Neural progenitor cell (in vitro differentiated cells): ENCODE measurements around the gene PIP5K1B. TPM values are rescaled to one million over a fixed set of nuclear protein-coding genes. Genes with fewer than 3 reads are reported as not detected.

Experiments used
- DNase-seq: peaks from one replicate; pipeline ENCODE4 v3.0.0-alpha.2; 2016; ENCODE audit warnings: low spot score
- H2AFZ ChIP-seq: fragments of 200-600 bp; sonication (generic); replicated peaks from 2 replicates; pipeline ENCODE4 v1.6.1; 2016; ENCODE audit warnings: antibody characterized with exemption
- H3F3A ChIP-seq: fragments of 200-600 bp; sonication (generic); 2 replicates; pipeline ENCODE4 v1.6.1; 2016; ENCODE audit warnings: antibody characterized with exemption, low read depth
- H3K27ac ChIP-seq: fragments of 200-600 bp; sonication (generic); 2 replicates; pipeline ENCODE4 v1.5.1; 2016; ENCODE audit warnings: mild to moderate bottlenecking
- H3K27me3 ChIP-seq: fragments of 200-600 bp; sonication (generic); 2 replicates; pipeline ENCODE4 v1.6.1; 2016; ENCODE audit warnings: mild to moderate bottlenecking, moderate library complexity
- H3K36me3 ChIP-seq: fragments of 200-600 bp; sonication (generic); 2 replicates; pipeline ENCODE4 v1.5.1; 2016
- H3K4me1 ChIP-seq: fragments of 200-600 bp; sonication (generic); 2 replicates; pipeline ENCODE4 v1.6.1; 2016; ENCODE audit warnings: mixed run types
- H3K4me2 ChIP-seq: fragments of 200-600 bp; sonication (generic); 2 replicates; pipeline ENCODE4 v1.6.1; 2016
- H3K4me3 ChIP-seq: fragments of 200-600 bp; sonication (generic); 2 replicates; pipeline ENCODE4 v1.5.1; 2016
- H3K79me2 ChIP-seq: fragments of 200-600 bp; sonication (generic); 2 replicates; pipeline ENCODE4 v1.6.1; 2016; ENCODE audit warnings: low read depth
- H3K9ac ChIP-seq: fragments of 200-600 bp; sonication (generic); 2 replicates; pipeline ENCODE4 v1.6.1; 2016
- H3K9me3 ChIP-seq: fragments of 200-600 bp; sonication (generic); 2 replicates; pipeline ENCODE4 v1.5.1; 2016; ENCODE audit warnings: low read depth
- H4K20me1 ChIP-seq: fragments of 200-600 bp; sonication (generic); 2 replicates; pipeline ENCODE4 v1.6.1; 2016; ENCODE audit warnings: low read depth
- H3K27ac Mint-ChIP-seq: 3 replicates; pipeline ENCODE4 v1.8.0; 2021; ENCODE audit warnings: mixed read lengths
- H3K27me3 Mint-ChIP-seq: 2 replicates; pipeline ENCODE4 v1.8.0; 2022; ENCODE audit warnings: low read depth, mild to moderate bottlenecking, inconsistent platforms, moderate library complexity, mixed read lengths; ENCODE audit not compliant: insufficient read depth
- H3K36me3 Mint-ChIP-seq: 3 replicates; pipeline ENCODE4 v1.8.0; 2021; ENCODE audit warnings: mixed read lengths
- H3K4me1 Mint-ChIP-seq: 3 replicates; pipeline ENCODE4 v1.8.0; 2021; ENCODE audit warnings: mixed read lengths
- H3K4me3 Mint-ChIP-seq: 3 replicates; pipeline ENCODE4 v1.8.0; 2021; ENCODE audit warnings: mild to moderate bottlenecking, moderate library complexity, mixed read lengths
- H3K9me3 Mint-ChIP-seq: 3 replicates; pipeline ENCODE4 v1.8.0; 2020; ENCODE audit warnings: mixed read lengths
- CTCF ChIP-seq: fragments of 200-600 bp; sonication (generic); IDR thresholded peaks from 2 replicates; pipeline ENCODE4 v1.5.1; 2017; ENCODE audit warnings: antibody characterized with exemption, mild to moderate bottlenecking
- EZH2 ChIP-seq: fragments of 200-600 bp; sonication (generic); IDR thresholded peaks from 2 replicates; pipeline ENCODE4 v1.6.1; 2017; ENCODE audit warnings: antibody characterized with exemption, mild to moderate bottlenecking, moderate library complexity
- EZH2phosphoT487 ChIP-seq: fragments of 200-600 bp; sonication (generic); IDR thresholded peaks from 2 replicates; pipeline ENCODE4 v1.6.1; 2017; ENCODE audit warnings: antibody characterized with exemption
- total RNA-seq: library from RNA; depleted of rRNA; stranded (reverse); fragments of >200 nt; gene quantifications from 2 replicates; pipeline ENCODE4 v1.2.3, GENCODE V29; 2015; ENCODE audit warnings: low replicate concordance

PIP5K1B gene
- 1.3 and 3.2 TPM in 2 replicates for total RNA-seq

- Histone ChIP-seq H3K36me3 (no peaks in the 10 kb centered on the region), H3K27me3 (peaks cover 86% of the 10 kb centered on the region), H3K4me2 (peak within 1 kb of the TSS; percentile 99), H4K20me1 (peaks cover 8% of the 10 kb centered on the region), H3K79me2 (no peaks in the 10 kb centered on the region), H3F3A (peaks cover 23% of the 10 kb centered on the region), H3K4me3 (peak within 1 kb of the TSS; percentile 87), H3K9ac (no peak within 1 kb of the TSS), H3K9me3 (no peaks in the 10 kb centered on the region), H3K4me1 (peaks cover 26% of the 10 kb centered on the region), H3K27ac (no peak within 1 kb of the TSS), H2AFZ (peak within 1 kb of the TSS; percentile 97)
- DNase-seq: peak; percentile 90
- Mint-ChIP-seq H3K9me3 (no peaks in the 10 kb centered on the region), H3K36me3 (peaks cover 3% of the 10 kb centered on the region), H3K27ac (peak within 1 kb of the TSS; percentile 97), H3K4me3 (peak within 1 kb of the TSS; percentile 97), H3K27me3 (peaks cover 4% of the 10 kb centered on the region), H3K4me1 (peaks cover 43% of the 10 kb centered on the region)
- no peak for TF ChIP-seq EZH2
- peak; percentile 48 for TF ChIP-seq EZH2phosphoT487
- no peak for TF ChIP-seq CTCF
Measured at GRCh38 chr9:68704814-68705530, at the start of gene PIP5K1B. Gene PIP5K1B (plus strand): TSS chr9:68705240. CDS start chr9:68822615, 117,375 bp downstream.

- Histone ChIP-seq H4K20me1 (no peaks in the 10 kb centered on the region), H3F3A (peaks cover 3% of the 10 kb centered on the region), H3K4me3 (no peak overlapping the region), H3K4me2 (no peak overlapping the region), H3K27me3 (no peaks in the 10 kb centered on the region), H3K36me3 (no peaks in the 10 kb centered on the region), H3K9me3 (no peaks in the 10 kb centered on the region), H3K27ac (no peak overlapping the region), H3K4me1 (peaks cover 14% of the 10 kb centered on the region), H3K9ac (no peak overlapping the region), H2AFZ (no peak overlapping the region), H3K79me2 (no peaks in the 10 kb centered on the region)
- TF ChIP-seq EZH2phosphoT487 (no peak), EZH2 (no peak), CTCF (no peak)
- peaks cover 7% of the 10 kb centered on the region for H3K36me3 Mint-ChIP-seq
- H3K27me3 Mint-ChIP-seq: no peaks in the 10 kb centered on the region
- no peak overlapping the region for H3K4me3 Mint-ChIP-seq
- peaks cover 18% of the 10 kb centered on the region for H3K9me3 Mint-ChIP-seq
- H3K27ac Mint-ChIP-seq: no peak overlapping the region
- no peak for DNase-seq
- H3K4me1 Mint-ChIP-seq: peaks cover 33% of the 10 kb centered on the region
Measured at GRCh38 chr9:68664036-68664435, 41.0 kb upstream of the PIP5K1B start.

GRCh38 chr9:68668127-68668526, 36.9 kb upstream of the PIP5K1B start:
- H3K27ac Mint-ChIP-seq: peak overlapping the region; percentile 83
- H3F3A ChIP-seq: peaks cover 10% of the 10 kb centered on the region
- no peaks in the 10 kb centered on the region for H4K20me1 ChIP-seq
- H3K27ac ChIP-seq: no peak overlapping the region
- H3K4me2 ChIP-seq: peak overlapping the region; percentile 41
- H3K4me1 ChIP-seq: peaks cover 20% of the 10 kb centered on the region
- no peaks in the 10 kb centered on the region for H3K9me3 ChIP-seq
- no peaks in the 10 kb centered on the region for H3K36me3 ChIP-seq
- H3K4me3 Mint-ChIP-seq: peak overlapping the region; percentile 14
- DNase-seq: peak; percentile 19
- H3K9me3 Mint-ChIP-seq: peaks cover 7% of the 10 kb centered on the region
- H3K9ac ChIP-seq: no peak overlapping the region
- no peaks in the 10 kb centered on the region for H3K79me2 ChIP-seq
- peaks cover 62% of the 10 kb centered on the region for H3K4me1 Mint-ChIP-seq
- H3K27me3 ChIP-seq: no peaks in the 10 kb centered on the region
- H3K27me3 Mint-ChIP-seq: no peaks in the 10 kb centered on the region
- TF ChIP-seq CTCF (no peak), EZH2phosphoT487 (no peak), EZH2 (no peak)
- H2AFZ ChIP-seq: no peak overlapping the region
- no peak overlapping the region for H3K4me3 ChIP-seq
- peaks cover 5% of the 10 kb centered on the region for H3K36me3 Mint-ChIP-seq
